GM18507 (cell line): ENCODE results near the gene USP40.
A peak's percentile ranks its signal among the peaks of the same experiment; 100 is the strongest.

ENCODE experiments used
- DNase-seq: peaks from one replicate; pipeline ENCODE4 v3.0.0; 2011; ENCODE audit warnings: low read depth; ENCODE audit not compliant: insufficient read length; ENCODE audit errors: extremely low spot score
- FAIRE-seq: peaks from 2 replicates; lab custom pipeline; 2011; peaks lifted over from hg19 to GRCh38; lab: Jason Lieb, UNC

Gene USP40

DNA sequence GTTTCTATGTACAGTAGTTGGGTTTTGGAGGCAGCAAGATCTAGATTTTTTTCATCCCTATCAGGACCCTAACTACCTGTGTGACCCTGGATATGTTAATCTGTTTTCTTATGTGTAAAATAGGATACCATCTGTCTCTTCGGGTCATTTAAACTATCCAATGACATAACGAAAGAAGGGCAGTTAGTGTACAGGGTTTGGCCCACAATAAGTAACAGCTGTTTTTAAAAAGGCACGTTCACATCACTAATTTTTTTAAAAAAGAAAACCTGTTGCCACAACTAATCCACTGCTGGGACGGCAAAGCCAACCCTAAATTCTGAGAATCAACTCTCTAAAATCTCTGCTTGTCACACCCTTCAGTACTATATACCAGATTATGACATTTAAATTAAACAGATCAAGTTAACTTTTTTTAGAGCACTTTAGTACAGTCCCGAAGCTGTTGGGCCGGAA, 869 bp downstream of the USP40 start:
- FAIRE-seq = peak; percentile 69

DNA sequence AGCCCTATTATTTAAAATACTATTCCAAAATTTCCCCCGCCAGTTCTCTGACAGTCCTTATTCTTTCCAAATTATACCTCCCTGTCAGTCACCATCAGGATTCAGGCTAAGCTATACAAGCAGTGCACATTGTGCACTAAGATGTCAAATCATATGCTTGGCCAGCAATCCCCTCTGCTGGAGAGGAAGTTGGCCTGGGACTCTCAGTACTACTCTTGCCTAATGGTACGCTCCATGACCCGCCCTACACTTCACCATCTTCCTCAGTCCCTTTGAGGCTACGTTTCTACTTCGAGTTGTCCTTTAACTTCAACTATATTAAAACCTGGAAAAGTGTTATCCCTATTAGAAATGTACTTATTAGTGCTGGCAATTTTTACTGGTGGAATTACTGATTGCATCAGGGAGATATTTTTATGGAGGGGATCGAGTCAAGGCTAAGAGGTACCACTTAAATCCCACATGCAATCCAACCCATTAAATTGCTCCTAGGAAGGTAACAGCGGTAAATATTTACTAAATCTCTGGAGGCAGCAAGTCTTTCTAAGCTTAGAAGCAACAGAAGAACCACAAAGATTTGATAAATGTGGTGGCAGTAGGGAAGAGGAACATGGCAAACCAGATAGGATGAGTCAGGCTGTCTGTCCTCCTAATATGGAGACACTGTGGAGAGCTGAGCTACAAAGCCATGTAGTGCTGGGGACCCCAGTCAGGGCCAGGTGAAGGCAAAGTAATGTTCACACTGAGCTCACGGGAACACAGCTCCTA, 2.7 kb downstream of the USP40 start:
- DNase-seq (no peak), FAIRE-seq (no peak)

More for the DNA sequence above, 869 bp downstream of the USP40 start:
- no peak for DNase-seq

DNA sequence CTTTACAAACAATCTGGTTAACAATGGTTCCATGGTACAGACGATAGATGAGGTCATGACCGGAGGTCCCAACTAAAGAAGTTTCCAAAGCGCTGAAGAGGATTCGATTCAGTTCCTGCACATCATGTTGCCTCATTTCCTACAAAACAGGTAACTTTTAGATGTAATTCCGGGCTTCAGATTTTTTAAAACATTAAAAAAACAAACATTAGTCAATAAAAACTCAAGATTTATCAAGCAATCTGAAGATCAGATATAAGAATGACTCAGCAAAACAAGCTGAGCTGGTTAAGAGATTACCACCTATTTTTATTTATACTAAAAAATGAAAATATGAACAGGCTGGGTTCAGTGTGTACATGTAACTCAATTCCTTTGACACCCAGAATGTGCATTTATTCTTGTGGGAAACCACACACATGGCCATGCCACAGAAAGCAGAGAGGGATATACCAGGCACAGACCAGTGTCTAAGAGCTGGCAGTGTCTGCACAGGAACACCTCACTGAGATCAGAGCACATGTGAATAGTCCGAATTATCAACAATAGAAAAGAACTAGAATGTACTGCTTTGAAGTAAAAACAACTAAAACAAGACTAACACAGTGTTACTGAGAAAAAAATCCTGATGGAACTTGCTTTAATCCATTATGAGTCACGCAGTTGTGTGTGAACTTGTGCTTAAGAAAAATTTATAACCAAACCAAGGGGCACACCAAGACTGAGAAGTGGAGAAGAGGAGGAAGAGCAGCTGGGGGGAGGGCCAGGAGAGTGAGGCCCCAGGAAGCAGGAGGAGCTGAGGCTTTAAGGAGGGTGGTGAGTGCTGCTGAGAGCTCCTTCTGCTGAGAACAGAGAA, 9.5 kb downstream of the USP40 start:
- peak; percentile 15 for FAIRE-seq
- no peak for DNase-seq

GRCh38 chr2:233553366-233553765, 13.2 kb downstream of the USP40 start:
- FAIRE-seq = no peak
- DNase-seq = no peak

GRCh38 chr2:233551491-233551890, 15.1 kb downstream of the USP40 start:
- FAIRE-seq = no peak
- no peak for DNase-seq

GRCh38 chr2:233546774-233547173, 19.8 kb downstream of the USP40 start:
- no peak for FAIRE-seq

DNA sequence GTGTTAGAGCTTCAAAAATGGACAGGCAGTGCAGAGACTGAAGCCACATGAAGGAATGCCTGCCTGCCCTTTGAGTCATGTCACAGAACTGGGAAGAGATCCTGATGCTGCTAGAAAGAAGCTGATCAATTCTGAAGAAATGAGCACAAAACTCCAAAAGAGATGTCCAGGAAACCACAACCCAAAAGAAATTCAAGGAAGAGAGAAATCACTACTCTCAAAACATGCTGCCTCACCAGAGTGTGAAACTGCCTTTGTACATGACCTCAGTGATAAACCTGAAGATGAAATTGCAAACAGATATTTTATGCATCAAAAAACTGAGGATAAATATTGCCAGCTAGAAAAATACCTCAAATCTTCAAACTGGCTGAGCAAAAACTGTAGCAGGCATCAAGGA, 20.5 kb downstream of the USP40 start:
- DNase-seq (no peak), FAIRE-seq (no peak)

More at GRCh38 chr2:233546774-233547173, 19.8 kb downstream of the USP40 start:
- no peak for DNase-seq

DNA sequence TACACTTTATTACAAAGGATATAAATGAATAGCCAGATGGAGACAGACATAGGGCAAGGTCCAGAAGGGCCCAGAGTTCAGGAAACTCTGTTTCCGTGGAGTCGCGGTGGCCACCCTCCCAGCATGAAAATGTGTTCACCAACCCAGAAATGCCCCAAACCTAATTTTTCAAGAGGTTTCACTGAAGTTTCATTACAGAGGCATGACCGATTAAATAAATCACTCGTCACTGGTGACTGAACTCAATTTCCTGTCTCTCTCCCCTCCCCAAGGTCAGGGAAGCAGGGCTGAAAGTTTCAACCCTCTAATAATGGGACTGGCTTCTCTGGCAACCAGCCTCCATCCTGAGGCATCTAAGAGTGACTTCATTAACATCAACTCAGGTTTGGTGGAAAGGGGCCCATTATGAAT, 22.4 kb downstream of the USP40 start:
- no peak for FAIRE-seq
- no peak for DNase-seq

DNA sequence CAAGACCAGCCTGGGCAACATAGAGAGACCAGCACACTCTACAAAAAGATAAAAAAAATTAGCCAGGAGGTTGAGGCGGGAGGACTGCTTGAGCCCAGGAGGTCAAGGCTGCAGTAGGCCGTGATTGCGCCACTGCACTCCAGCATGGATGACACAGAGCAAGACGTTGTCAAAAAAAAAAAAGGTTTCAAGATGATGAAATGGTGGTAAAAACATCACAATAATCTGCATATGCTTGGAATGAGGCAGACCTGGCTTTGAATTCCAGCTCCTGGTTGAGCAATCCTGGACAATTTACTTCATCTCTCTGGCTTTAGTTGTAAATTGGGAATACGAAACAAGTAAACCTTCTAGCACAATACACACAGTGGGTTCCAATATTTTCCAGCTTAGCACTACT, 24.1 kb downstream of the USP40 start:
- FAIRE-seq = no peak
- DNase-seq = no peak

DNA sequence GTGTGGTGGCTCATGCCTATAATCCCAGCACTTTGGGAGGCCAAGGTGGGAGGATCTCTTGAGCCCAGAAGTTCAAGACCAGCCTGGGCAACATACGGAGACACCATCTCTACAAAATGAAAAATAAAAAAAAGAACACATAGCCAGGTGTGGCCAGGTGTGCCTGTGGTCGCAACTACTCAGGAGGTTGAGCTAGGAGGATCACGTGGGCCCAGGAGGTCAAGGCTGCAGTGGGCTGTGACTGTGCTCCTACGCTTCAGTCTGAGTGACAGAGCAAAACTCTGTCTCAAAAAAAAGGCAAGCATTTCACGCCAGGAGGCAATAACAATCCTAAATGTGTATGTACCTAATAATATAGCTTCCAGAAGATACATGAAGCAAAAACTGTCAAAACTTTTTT, 27.8 kb downstream of the USP40 start:
- FAIRE-seq (no peak), DNase-seq (no peak)

GRCh38 chr2:233535271-233535670, 31.3 kb downstream of the USP40 start:
- no peak for DNase-seq
- no peak for FAIRE-seq

DNA sequence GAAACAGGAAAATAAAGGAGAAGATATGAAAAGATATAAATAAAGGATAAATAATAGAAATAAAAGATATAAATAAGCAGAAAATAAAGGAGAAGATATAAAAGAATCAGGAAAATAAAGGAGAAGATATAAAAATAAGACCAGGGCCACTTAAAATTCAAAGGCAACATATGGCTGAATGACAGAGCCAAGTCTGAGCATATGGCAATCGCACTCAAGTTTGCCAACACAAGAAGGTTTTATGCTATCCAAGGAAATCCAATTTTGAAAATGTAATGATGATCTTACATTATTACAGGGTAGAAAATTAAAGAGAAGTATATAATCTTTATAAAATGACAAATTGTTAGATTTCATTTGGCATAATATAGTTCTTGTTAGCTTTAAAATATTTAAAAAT, 33.6 kb downstream of the USP40 start:
- DNase-seq (no peak), FAIRE-seq (no peak)

DNA sequence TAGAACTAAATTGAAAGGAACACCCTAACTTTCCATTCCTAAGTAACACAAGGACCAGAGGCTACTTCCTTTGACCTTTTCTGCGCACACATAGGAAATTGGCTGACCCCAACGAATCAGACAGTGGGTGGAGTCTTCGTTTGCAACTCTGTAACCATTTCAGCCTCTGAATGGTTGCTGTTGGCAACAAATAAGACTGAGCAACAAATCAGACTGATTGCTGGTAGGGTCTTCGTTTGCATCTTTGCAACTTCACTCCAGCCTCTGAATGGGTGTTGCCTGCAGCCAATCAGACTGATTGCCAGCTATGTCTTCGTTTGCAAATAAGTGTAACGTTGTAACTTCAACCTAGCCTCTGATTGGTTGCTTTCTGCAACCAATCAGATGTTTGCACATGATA, 34.6 kb downstream of the USP40 start:
- DNase-seq = no peak
- FAIRE-seq = no peak

DNA sequence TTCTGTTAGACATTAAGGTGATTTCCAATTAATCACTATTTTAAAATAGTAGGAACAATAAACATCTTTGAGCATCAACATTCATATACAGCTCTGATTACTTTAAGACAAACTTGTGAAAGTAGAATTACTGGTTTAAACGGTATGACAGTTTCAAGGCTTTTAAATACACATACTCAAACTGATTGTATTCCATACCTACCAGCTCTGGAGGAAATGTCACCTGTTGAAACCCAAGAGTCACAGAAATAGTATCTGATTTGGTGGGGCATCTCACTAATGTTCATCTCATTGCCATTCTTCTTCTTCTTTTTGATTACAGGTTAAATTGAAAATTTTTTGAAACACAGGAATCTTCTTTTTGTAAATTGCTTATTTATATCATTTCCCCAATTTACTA, 36.2 kb downstream of the USP40 start:
- DNase-seq (no peak), FAIRE-seq (no peak)

DNA sequence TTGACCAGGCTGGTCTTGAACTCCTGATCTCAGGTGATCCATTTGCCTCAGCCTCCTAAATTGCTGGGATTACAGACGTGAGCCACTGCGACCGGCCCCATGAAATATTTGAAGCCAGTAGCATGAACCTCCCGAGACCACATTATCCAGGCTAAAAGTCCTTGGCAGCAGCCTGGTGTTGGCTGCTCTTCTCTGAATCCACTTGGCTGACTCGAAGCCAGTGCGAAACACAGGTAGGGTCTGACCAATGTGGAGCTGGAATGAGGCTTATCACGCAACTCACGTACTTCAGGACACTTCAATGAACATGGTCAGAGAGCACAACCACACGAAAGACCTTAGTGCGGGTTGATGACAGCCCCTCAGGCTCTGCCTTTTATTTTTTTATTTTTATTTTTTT, 38.4 kb downstream of the USP40 start:
- no peak for DNase-seq
- no peak for FAIRE-seq

- no peak for FAIRE-seq
- no peak for DNase-seq
Observed at GRCh38 chr2:233525791-233526190, 40.8 kb downstream of the USP40 start.

- peak; percentile 9 for DNase-seq
- FAIRE-seq = peak; percentile 84
Observed at GRCh38 chr2:233519787-233520611, 46.6 kb downstream of the USP40 start.

DNA sequence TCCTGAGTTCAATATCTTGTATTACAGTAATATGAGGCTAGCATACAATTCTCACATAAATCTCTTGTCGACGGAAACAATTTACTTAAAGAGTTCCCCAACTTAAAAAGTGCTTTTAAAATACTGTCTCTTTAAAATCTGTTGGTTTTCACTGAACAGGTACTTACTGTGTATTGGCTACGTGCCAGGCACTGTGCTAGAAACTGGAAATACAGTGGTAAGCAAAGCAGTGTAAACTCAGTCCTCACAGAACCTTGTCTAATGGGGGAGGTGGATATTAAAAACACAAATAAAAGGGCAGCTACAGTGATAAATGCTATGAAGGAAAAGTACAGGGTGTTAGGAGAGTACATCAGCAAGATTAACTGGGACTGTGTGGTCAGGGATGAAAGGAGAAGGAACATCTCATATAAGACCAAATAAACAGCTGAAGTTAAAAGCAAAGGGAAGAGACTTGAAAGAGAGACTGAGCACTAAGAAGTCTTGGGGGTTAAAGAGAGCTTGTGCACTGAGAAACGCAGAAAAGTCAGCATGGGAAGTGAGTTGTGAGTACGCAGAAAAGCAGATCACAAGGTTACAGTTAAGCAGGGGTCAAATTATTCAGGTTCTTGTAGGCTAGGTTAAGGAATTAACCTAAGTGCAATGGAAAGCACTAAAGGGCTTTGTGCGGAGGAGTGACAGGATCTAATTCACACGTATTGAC, 52.5 kb downstream of the USP40 start:
- peak; percentile 45 for FAIRE-seq
- no peak for DNase-seq

DNA sequence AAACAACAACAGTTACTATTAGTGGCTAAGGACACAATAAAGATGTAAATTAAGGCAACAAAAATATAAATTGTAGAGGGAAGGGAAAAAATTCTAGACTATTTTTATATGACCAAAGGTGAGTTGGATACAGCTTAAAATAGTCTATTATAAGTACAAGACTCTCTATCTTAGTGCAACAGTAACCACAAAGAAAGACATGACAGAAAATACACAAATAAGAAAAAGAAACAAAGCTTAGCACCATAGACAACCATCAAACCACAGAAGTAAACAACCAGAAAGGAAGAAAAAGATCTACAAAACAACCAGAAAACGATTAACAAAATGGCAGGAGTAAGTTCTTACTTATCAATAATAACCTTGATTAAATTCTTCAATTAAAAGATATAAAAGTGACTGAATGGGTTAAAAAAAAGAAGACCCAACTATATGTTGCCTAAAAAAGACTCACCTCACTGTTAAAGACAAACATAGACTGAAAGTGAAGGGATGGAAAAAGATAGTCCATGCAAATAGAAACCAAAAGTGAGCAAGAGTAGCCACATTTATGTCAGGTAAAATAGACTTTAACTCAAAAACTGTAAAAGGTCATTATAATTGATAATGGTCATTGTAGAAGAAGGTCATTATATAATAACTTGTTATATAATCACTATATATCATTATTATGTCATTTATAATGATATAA, 62.5 kb downstream of the USP40 start:
- peak; percentile 66 for FAIRE-seq

More for the DNA sequence above, 62.5 kb downstream of the USP40 start:
- DNase-seq = no peak
